Activated gamma-delta T cell treated with Interleukin-2 at 50 U/mL for 16 hours (primary cell): Measurements from ENCODE around the gene ERH.
"Not testable (repeated sequence)": the region's sequence is repeated elsewhere in the genome, so short reads cannot be mapped to it uniquely, and the experiment has no call there.

Source experiments
- DNase-seq: peaks from one replicate; pipeline ENCODE4 v3.0.0-alpha.2; 2020

The ERH gene

GRCh38 chr14:69398053-69398817, at the start of gene ERH, which contains the start of gene SLC39A9:
ERH (minus strand) TSS chr14:69398299; CDS start chr14:69398233, 66 bp downstream.
SLC39A9 (plus strand) TSS chr14:69398692; CDS start chr14:69399370, 678 bp downstream.
- peak; percentile 91 for DNase-seq

GRCh38 chr14:69443296-69443805, 45.3 kb upstream of the ERH start:
- DNase-seq, result no peak

GRCh38 chr14:69441948-69442347, 43.8 kb upstream of the ERH start:
- DNase-seq, result no peak

DNA sequence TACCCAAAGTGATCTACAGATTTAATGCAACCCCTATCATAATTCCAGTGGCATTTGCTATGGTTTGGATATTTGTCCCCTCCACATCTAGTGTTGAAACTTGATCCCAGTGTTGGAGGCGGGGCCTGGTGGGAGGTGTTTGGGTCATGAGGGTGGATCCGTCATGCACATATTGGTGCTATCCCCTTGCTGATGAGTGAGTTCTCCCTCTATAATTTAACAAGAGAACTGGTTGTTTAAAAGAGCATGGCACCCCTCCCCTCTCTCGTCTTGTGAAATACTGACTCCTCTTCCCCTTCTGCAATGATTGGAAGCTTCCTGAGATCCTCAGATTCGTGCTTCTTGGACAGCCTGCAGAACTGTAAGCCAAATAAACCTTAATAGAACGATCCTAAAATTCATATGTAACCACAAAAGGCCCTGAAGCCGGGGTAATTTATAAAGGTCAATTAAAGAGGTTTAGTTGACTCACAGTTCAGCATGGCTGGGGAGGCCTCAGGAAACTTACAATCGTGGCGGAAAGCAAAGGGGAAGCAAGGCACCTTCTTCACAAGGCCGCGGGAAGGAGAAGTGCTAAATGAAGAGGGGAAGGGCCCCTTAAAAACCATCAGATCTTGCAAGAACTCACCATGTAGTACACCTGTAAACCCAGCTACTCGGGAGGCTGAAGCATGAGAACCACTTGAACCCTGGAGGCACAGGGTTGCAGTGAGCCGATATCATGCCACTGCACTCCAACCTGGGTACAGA, 41.6 kb upstream of the ERH start:
- no peak for DNase-seq

DNA sequence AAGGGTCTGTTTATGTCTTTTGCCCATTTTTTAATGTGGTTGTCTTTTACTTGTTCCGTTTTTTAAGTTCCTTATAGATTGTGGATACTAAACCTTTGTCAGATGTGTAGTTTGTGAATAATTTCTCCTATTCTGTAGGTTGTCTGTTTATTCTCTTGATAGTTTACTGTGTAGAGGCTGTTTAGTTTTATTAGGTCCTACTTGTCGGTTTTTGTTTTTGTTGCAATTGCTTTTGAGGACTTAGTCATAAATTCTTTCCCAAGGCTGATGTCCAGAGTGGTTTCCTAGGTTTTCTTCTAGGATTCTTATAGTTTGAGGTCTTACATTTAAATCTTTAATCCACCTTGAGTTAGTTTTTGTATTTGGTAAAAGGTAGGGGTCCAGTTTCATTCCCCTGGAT, 34.3 kb upstream of the ERH start:
- no peak for DNase-seq

GRCh38 chr14:69430306-69430939, 32.3 kb upstream of the ERH start:
- no peak for DNase-seq

- DNase-seq, result no peak
These were observed 31.5 kb upstream of the ERH start for GRCh38 chr14:69429643-69430042.

- no peak for DNase-seq
These were observed 30.3 kb upstream of the ERH start for GRCh38 chr14:69428289-69428998.

GRCh38 chr14:69427596-69427995, 29.5 kb upstream of the ERH start:
- DNase-seq, result no peak

- no peak for DNase-seq
These were observed 26.2 kb upstream of the ERH start for GRCh38 chr14:69424149-69424923.

- no peak for DNase-seq
These were observed 25.2 kb upstream of the ERH start for GRCh38 chr14:69423279-69423678.

DNA sequence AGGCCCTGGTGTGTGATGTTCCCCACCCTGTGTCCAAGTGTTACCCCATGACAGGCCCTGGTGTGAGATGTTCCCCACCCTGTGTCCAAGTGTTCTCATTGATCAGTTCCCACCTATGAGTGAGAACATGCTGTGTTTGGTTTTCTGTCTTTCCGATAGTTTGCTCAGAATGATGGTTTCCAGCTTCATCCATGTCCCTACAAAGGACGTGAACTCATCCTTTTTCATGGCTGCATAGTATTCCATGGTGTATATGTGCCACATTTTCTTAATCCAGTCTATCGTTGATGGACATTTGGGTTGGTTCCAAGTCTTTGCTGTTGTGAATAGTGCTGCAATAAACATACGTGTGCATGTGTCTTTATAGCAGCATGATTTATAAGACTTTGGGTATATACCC, 18.0 kb upstream of the ERH start:
- not testable (repeated sequence) for DNase-seq

DNA sequence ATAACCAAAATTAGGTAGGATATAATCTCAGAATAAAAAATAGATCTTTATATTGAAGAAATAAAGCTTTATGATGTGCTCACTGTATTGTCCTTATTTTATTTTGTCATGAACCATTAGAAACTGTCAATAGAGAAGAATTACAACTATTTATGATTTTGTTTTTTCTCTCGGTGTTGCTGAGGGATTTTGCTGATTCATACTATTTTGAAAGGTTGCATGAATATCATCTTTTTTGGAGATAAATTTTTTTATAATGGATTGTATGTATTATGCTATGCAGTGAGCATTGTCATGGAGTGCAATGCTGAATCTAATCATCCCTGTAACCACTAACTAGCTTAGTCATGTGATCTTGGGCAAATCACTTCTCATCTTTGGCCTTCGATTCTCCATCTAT, 15.4 kb upstream of the ERH start:
- DNase-seq, result no peak

GRCh38 chr14:69408331-69408960, 10.3 kb upstream of the ERH start:
- DNase-seq, result no peak

DNA sequence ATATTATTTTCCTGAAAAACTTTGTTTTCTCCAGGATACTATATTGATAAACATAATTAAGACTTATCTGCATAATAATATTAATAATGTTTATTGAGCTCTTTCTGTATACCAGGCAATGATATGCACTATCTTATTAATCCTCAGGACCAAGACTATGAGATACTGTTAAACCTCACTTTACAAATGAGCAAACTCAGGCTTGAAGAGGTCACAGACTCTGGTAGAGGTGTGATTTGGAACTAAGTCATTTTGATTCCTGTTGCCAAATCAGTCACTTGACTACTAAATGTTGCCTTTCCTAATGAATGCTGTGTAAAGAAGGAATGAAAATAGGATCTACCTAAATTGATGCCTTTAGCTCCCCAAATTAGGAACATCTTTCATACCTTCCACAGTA, 7.7 kb upstream of the ERH start:
- DNase-seq, result no peak

DNA sequence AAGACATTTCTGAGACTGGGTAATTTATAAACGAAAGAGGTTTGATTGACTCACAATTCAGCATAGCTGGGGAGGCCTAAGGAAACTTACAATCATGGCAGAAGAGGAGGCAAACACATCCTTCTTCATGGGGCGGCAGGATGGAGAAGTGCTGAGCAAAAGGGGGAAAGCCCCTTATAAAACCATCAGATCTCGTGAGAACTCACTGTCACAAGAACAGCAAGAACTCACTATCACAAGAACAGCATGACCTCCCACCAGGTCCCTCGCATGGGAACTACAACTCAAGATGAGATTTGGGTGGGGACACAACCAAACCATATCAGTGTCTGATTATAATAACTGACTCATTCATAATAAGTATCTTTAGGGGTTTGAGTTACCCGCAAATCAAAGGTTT, 6.8 kb upstream of the ERH start:
- DNase-seq, result no peak

DNA sequence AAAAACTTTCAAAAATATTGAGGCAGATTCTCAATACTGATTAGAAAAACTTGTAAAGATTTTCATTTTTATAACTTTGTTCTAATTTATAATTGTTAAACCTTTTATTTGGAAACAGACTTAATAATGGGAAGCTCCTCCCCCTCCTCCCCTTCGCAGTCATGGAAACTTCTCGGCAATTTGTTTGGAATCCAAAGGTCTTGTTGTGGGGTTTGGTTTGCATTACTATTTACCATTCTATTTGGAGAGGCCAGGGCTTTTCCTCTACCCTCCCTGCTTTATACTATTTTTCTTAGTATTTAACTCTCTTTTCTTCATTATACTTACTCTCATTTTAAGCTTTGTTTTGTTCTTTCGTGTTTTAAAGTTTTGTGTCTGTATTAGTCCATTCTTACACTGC, 6.4 kb upstream of the ERH start:
- DNase-seq, result no peak

GRCh38 chr14:69401841-69402240, 3.7 kb upstream of the ERH start:
- no peak for DNase-seq

DNA sequence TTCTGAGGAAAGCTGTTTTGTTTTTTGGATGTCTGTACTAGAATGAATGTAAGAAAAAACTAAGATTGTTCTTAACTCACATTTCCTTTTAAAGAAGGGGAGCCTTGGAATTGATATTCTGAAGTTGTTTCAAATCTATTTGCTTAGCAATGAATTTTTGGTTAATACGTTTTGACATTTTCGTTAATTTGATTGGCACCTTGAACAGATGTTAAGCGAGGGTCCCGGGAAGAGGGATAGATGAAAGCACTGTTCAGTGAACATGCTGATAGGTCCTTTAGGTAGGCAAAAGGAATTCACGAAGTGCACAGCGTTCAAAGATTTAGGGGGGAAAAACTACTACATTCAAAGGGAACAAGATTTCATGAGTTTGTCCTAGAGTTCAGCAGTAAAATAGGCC, 2.1 kb upstream of the ERH start:
- no peak for DNase-seq

DNA sequence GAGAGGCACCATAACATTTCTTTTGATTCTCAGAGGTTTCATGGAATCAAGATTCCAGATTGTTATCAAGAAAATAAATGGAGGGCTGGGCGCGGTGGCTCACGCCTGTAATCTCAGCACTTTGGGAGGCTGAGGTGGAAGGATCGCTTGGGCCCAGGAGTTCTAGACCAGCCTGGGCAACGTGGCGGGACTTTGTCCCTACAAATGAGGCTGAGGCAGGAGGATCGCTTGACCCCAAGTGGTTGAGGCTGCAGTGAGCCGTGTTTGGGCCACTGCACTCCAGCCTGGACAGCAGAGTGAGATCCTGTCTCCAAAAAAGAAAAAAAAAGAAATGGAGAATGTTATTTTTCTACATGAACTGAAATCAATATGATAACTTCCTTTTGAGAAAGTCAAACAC, 1.7 kb upstream of the ERH start:
- DNase-seq, result no peak

DNA sequence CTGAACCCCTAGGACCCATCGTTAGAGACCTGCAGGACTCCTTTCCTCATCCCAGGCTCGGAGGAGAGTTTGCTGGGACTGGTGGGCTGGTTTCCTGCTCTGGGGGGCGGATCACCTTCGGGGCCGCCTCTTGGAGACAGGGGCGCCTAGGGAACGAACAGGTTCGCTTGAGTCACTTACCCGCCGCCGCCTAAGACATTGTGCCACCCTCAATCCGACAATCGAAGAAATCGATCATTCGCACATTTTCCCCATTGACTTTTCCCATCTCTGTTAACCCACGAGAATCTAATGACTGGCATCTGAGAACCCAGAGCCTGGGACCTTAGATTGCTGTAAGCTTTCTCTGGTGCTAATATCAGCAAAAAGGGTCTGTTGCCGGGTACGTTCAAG, 715 bp upstream of the ERH start:
- DNase-seq, result no peak

GRCh38 chr14:69395929-69396328, 2.2 kb downstream of the ERH start:
- DNase-seq, result no peak
